ENCODE results near the gene DEF6. TPM values are rescaled to one million over a fixed set of nuclear protein-coding genes. Genes with fewer than 3 reads are reported as not detected.

Gene DEF6
- total RNA-seq, 2 donors from 2014 or later: 6.3 to 6.8 TPM

DNA sequence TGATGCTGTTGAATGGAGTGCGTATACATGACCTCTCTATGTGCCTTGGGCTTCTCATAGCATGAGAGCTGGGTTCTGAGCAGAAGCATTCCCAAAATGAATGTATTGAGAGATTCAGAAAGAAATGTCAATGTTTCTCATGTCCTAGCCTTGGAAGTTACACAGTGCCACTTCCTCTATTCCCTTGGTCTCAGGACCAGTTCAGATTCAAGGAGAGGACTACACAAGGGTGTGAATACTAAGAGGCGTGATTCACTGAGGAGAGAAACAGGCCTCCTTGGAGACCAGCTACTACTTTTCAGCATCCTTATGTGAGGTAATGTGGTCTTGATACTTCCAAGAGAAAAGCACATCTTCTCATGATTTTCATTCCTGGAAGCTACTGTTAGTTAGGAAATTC is 55.1 kb downstream of the DEF6 start:
- no peaks in the 10 kb centered on the region for H3K9me3 ChIP-seq (ENCODE audit: control insufficient read depth, low read length)
- no peaks in the 10 kb centered on the region for H3K27me3 Mint-ChIP-seq (ENCODE audit: insufficient read depth)
- TF ChIP-seq, protein P1, sequence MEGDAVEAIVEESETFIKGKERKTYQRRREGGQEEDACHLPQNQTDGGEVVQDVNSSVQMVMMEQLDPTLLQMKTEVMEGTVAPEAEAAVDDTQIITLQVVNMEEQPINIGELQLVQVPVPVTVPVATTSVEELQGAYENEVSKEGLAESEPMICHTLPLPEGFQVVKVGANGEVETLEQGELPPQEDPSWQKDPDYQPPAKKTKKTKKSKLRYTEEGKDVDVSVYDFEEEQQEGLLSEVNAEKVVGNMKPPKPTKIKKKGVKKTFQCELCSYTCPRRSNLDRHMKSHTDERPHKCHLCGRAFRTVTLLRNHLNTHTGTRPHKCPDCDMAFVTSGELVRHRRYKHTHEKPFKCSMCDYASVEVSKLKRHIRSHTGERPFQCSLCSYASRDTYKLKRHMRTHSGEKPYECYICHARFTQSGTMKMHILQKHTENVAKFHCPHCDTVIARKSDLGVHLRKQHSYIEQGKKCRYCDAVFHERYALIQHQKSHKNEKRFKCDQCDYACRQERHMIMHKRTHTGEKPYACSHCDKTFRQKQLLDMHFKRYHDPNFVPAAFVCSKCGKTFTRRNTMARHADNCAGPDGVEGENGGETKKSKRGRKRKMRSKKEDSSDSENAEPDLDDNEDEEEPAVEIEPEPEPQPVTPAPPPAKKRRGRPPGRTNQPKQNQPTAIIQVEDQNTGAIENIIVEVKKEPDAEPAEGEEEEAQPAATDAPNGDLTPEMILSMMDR (conservative IDR thresholded peaks at IDR 0.05): no peak
- peaks cover 72% of the 10 kb centered on the region for H3K36me3 Mint-ChIP-seq (ENCODE audit: low read depth)
- H3K4me1 Mint-ChIP-seq: peaks cover 4% of the 10 kb centered on the region
- DNase-seq: no peak
- H3K27ac Mint-ChIP-seq: no peak overlapping the region
- no peak overlapping the region for H3K4me3 ChIP-seq (ENCODE audit: low read length)
- H3K9me3 Mint-ChIP-seq: no peaks in the 10 kb centered on the region
- peaks cover 20% of the 10 kb centered on the region for H3K36me3 ChIP-seq (ENCODE audit: control insufficient read depth, insufficient read depth, low read length)
- no peaks in the 10 kb centered on the region for H3K4me1 ChIP-seq (ENCODE audit: control insufficient read depth, insufficient read depth, low read length)
- 94 to 96% methylated on average over 2 of the region's 2 CpGs for WGBS, 2 experiments (ENCODE audit: insufficient coverage in 1 of 2, insufficient read length in 1 of 2)
- no peak overlapping the region for H3K27ac ChIP-seq (ENCODE audit: low read depth, low read length)
- no peak overlapping the region for H3K9ac ChIP-seq (ENCODE audit: extremely low read depth, low read length, poor library complexity, severe bottlenecking)
- H3K4me3 Mint-ChIP-seq: no peak overlapping the region
- no peaks in the 10 kb centered on the region for H3K27me3 ChIP-seq (ENCODE audit: control insufficient read depth, insufficient read depth, low read length, poor library complexity, severe bottlenecking)

DNA sequence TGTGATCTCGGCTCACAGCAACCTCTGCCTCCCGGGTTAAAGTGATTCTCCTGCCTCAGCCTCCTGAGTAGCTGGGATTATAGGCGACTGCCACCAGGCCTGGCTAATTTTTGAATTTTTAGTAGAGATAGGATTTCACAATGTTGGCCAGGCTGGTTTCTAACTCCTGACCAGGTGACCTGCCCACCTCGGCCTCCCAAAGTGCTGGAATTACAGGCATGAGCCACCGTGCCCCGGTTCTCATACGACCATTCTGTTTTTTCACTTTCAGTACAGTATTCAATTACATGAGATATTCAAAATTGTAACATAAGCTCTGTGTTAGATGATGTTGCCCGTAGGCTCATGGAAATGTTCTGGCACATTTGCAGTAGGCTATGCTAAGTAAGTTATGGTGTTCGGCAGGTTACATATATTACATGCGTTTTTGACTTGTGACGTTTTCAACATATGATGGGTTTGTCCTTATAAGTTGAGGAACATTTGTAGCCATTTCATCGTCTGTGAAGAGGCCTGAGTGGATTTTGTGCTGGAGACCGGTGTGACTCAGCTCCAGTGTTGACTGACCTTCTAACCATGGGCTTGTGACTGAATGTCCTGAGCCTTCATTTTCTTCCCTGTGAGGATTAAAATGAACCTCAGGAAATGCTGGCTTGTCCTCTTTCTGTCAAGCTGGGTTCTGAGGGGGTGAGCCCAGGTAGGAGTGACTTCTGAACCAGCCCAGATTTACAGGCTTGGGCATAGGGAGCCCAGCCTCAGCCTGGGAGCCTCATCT is 56.9 kb downstream of the DEF6 start:
- WGBS, 2 experiments (ENCODE audit: insufficient coverage in 1 of 2, insufficient read length in 1 of 2): 92 to 96% methylated on average over 11 to 13 of the region's 13 CpGs
- H3K27me3 ChIP-seq (ENCODE audit: control insufficient read depth, insufficient read depth, low read length, poor library complexity, severe bottlenecking): no peaks in the 10 kb centered on the region
- H3K27me3 Mint-ChIP-seq (ENCODE audit: insufficient read depth): no peaks in the 10 kb centered on the region
- no peak overlapping the region for H3K9ac ChIP-seq (ENCODE audit: extremely low read depth, low read length, poor library complexity, severe bottlenecking)
- no peaks in the 10 kb centered on the region for H3K9me3 ChIP-seq (ENCODE audit: control insufficient read depth, low read length)
- H3K36me3 Mint-ChIP-seq (ENCODE audit: low read depth): peaks cover 60% of the 10 kb centered on the region
- H3K4me3 Mint-ChIP-seq: no peak overlapping the region
- H3K27ac ChIP-seq (ENCODE audit: low read depth, low read length): no peak overlapping the region
- DNase-seq: no peak
- H3K27ac Mint-ChIP-seq: no peak overlapping the region
- TF ChIP-seq, protein P1 (conservative IDR thresholded peaks at IDR 0.05): no peak
- no peak overlapping the region for H3K4me3 ChIP-seq (ENCODE audit: low read length)
- H3K36me3 ChIP-seq (ENCODE audit: control insufficient read depth, insufficient read depth, low read length): peaks cover 15% of the 10 kb centered on the region
- H3K4me1 Mint-ChIP-seq: peaks cover 10% of the 10 kb centered on the region
- H3K4me1 ChIP-seq (ENCODE audit: control insufficient read depth, insufficient read depth, low read length): no peaks in the 10 kb centered on the region
- no peaks in the 10 kb centered on the region for H3K9me3 Mint-ChIP-seq

DNA sequence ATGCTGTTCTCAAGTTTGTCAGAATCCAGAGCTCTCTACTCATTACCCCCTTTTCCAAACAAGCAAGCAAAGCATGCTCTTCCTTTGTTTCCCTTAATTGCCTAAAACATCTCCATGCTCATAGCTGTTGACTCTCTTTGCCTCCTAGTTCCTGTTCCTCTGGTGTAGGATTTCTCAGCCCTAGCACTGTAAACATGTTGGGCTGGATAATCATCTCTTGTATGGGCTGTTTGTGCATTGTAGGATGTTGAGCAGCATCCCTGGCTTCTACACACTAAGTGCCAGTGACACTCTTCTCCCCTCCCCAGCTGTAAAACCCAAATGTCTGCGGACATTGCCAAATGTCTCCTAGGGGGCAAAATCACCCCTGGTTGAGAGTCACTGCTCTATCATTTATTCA is 58.8 kb downstream of the DEF6 start:
- H3K4me3 ChIP-seq (ENCODE audit: low read length): no peak overlapping the region
- H3K27ac ChIP-seq (ENCODE audit: low read depth, low read length): no peak overlapping the region
- H3K36me3 ChIP-seq (ENCODE audit: control insufficient read depth, insufficient read depth, low read length): peaks cover 15% of the 10 kb centered on the region
- Mint-ChIP-seq H3K4me3 (no peak overlapping the region), H3K27ac (no peak overlapping the region), H3K9me3 (no peaks in the 10 kb centered on the region), H3K36me3 (ENCODE audit: low read depth) (peaks cover 46% of the 10 kb centered on the region), H3K4me1 (peaks cover 25% of the 10 kb centered on the region), H3K27me3 (ENCODE audit: insufficient read depth) (no peaks in the 10 kb centered on the region)
- no peaks in the 10 kb centered on the region for H3K27me3 ChIP-seq (ENCODE audit: control insufficient read depth, insufficient read depth, low read length, poor library complexity, severe bottlenecking)
- DNase-seq: no peak
- no peak overlapping the region for H3K9ac ChIP-seq (ENCODE audit: extremely low read depth, low read length, poor library complexity, severe bottlenecking)
- TF ChIP-seq, protein P1 (conservative IDR thresholded peaks at IDR 0.05): no peak
- 97% methylated on average over 1 of the region's 1 CpG; no CpG with 5 or more reads in 1 of the 2 experiments for WGBS, 2 experiments (ENCODE audit: insufficient coverage in 1 of 2, insufficient read length in 1 of 2)
- no peaks in the 10 kb centered on the region for H3K9me3 ChIP-seq (ENCODE audit: control insufficient read depth, low read length)
- H3K4me1 ChIP-seq (ENCODE audit: control insufficient read depth, insufficient read depth, low read length): no peaks in the 10 kb centered on the region
